ENCODE results near the gene ECEL1.
A peak's percentile ranks its signal among the peaks of the same experiment; 100 is the strongest.
"Not testable (repeated sequence)": the region's sequence is repeated elsewhere in the genome, so short reads cannot be mapped to it uniquely, and the experiment has no call there.

ECEL1 gene, protein sequence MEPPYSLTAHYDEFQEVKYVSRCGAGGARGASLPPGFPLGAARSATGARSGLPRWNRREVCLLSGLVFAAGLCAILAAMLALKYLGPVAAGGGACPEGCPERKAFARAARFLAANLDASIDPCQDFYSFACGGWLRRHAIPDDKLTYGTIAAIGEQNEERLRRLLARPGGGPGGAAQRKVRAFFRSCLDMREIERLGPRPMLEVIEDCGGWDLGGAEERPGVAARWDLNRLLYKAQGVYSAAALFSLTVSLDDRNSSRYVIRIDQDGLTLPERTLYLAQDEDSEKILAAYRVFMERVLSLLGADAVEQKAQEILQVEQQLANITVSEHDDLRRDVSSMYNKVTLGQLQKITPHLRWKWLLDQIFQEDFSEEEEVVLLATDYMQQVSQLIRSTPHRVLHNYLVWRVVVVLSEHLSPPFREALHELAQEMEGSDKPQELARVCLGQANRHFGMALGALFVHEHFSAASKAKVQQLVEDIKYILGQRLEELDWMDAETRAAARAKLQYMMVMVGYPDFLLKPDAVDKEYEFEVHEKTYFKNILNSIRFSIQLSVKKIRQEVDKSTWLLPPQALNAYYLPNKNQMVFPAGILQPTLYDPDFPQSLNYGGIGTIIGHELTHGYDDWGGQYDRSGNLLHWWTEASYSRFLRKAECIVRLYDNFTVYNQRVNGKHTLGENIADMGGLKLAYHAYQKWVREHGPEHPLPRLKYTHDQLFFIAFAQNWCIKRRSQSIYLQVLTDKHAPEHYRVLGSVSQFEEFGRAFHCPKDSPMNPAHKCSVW

DNA sequence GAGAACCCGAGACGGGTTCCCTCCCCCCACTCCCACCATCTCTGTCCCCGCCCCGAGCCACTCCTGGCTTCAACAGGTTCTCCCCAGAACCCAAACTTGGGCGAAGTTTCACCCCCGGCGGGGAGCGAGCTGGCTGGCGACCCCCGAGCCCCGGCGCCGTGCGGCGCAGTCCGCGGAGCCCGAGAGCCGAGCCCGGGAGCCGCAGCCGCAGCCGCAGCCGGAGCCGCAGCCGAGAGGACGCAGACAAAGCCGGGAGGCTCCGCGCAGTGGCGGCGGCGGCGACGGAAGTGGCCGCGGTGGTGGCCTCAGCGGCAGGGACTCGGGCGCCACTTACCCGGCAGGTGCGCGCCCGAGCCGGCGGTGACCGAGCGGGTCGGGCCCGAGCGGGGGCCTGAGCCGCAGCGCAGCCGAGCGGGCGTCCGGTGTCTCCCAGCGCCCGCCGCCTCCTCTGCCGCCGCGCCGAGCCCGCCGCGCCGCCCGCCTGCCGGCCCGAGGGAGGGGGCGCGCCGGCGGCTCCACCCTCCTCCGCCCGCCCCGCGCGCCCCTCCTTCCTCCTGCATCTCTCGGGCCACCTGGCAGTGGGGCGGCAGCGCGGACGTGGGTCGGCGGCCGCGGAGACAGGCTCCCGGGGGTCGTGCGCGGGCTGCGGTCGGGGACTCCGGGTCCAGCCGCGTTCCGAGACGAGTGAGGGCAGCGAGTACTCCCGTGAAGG lies at the start of gene ECEL1:
Gene ECEL1, minus strand, starts transcription at position 450 of the 712 bp plus-strand sequence. CDS start 1,181 bp downstream, outside the sequence.
- DNase-seq: peak; percentile 63

DNA sequence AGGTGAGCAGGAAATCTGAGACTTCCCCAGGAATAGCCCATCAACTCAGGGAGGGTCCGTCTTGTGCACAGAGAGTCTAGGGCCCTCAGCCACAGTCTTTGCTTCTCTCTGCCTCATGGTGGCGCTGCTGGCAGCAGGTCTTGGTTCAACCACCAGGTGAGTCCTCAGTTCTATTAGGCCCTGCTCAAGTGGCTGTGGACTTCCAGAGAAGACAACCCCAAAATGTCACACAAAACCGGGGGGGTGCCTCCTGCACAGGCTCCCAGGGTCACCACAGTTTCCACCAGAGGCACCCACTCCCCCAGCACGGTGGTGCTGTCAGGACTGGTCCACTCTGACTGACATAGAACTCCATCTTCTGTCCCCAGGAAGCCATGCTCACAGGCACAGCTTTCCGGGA lies 49.4 kb upstream of the ECEL1 start:
- no peak for DNase-seq

DNA sequence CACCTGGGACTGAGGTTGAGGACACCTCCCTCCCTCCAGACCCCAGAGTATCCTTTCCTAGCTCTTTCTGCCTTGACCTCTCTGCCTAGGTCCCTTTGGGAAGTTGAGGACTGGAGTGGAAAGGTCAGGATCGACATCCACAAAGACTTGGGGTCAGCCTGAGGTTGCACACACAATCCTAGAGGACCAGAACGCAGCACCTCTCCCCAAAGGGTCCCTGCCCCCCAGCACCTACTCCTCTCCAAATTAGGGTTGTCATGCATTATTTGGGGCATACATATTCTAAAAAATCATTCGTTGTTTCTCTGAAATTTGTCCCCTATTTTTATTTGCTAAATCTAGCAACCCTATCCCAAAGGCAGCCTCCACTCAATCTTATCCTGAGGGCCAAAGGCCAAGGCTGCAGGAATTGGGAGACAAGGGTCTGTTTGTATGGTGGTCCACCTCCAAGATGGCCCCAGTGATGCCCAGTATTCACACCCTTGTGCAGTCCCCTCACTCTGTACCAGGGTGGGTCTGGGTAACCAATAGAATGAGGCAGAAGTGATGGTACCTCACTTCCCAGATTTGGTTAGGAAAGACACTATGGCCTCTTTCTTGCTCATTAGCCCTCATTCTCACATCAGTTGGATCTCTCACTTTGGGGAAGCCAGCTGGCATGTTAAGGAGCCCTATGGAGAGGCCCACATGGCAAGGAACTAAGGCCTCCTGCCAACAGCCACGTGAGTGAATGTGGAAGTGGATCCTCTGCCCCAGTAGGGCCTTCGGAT lies 48.3 kb upstream of the ECEL1 start:
- no peak for DNase-seq

DNA sequence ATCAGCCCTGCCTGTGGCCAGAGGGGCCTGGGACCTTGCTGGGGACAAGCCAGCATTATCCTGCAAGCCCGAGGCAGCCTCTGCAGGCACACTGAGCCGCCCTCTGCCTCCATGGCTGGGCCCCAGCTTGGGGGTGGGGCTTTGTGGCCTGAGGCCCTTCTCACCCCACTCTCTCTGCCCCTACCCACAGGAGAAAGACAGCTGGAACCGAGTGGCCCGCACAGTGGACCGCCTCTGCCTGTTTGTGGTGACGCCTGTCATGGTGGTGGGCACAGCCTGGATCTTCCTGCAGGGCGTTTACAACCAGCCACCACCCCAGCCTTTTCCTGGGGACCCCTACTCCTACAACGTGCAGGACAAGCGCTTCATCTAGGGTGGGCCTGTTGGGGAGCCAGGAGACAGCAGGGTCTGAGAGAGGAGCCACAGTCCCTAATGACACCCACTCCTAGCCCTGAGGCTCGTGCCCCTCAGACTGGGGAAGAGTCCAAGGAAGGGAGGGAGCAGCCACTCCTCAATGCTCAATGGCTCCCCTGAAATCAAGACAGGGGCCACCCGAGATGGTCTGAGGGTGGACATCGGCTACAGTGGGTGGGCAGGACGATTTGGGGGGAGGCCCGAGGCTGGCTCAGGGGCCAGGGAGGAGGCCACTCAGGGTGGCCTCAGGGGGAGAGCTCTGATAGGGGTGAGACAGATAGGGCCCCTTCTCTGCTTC lies 47.5 kb upstream of the ECEL1 start:
- no peak for DNase-seq

DNA sequence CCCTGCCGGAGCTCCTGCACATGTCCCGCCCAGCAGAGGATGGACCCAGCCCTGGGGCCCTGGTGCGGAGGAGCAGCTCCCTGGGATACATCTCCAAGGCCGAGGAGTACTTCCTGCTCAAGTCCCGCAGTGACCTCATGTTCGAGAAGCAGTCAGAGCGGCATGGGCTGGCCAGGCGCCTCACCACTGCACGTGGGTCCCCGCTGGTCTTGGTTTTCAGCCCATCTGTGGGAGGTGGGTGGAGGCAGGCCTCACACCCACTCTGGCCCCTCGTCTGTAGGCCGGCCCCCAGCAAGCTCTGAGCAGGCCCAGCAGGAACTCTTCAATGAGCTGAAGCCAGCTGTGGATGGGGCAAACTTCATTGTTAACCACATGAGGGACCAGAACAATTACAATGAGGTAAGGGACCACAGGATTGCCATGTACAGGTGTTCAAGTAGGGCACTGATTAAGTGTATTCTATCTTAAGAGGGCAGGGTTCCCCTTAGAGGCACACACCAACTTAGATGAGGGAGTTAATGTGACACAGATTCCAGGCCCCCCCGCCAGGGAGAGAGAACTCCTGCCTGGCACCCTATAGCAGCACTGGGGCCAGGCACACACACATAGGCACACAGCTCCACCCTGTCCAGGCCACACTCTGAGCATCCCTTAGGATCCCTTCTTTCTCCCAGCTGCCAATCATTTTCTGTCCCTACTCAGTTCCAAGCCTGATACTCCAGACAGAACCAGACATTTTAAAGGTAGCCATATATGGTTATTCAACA lies 46.5 kb upstream of the ECEL1 start:
- DNase-seq: no peak

DNA sequence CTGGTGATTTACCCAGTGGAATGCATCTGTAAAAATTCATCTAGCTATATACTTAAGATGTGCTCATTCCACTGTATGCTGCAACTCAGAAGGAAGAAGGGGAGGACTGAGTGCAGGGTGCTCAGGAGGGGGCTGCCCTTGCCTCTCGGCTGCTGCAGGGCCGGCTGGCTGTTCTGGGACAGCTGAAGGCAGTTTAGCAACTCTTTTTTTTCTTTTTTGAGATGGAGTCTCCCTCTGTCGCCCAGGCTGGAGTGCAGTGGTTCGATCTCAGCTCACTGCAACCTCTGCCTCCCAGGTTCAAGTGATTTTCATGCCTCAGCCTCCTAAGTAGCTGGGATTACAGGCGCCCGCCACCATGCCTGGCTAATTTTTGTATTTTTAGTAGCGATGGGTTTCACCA lies 45.2 kb upstream of the ECEL1 start:
- not testable (repeated sequence) for DNase-seq

DNA sequence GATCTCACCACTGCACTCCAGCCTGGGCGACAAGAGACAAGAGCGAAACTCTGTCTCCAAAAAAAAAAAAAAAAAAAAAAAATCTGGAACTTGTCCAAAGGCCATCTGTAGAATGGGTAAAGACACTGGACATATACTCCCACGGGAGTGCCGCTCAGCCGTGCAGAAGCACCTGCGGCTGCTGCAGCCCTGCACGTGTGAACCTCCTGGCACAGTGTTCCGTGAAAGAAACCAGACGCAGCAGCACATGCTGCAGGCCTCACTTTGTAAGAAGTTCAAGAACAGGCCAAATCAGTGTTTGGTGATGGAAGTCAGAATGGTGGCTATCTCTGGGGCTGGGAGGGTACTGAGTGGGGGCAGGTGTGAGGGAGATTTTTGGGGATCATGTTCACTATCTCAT lies 44.8 kb upstream of the ECEL1 start:
- no peak for DNase-seq

DNA sequence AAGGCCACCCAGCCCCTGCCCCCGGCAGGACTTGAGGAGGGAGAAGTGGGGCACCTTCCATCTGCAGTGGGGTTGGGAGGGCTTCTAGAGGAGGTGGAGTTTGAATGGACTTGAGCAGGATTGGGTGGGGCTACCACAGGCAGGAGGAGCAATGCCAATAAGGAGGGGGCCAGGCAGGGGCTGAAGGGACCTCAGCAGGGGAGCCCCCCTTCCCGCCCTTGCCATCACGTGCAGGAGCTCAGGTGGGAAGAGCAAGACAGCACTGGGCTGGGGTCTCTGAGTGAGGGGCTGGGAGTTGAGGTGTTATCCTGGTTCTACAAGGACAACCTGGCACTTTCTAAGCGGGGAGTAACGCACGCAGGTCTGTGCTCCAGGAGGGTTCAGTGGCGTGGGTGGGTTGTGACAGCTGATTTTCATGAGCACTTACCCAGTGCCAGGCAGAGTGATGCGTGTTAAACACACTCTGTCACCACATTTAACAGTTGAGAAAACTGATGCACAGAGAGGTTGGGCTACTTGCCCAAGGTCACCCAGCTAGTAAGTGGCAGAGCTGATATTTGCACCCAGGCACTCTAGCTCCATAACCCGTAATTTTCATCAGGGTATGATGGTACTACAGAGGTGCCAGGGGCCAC lies 43.1 kb upstream of the ECEL1 start:
- no peak for DNase-seq

DNA sequence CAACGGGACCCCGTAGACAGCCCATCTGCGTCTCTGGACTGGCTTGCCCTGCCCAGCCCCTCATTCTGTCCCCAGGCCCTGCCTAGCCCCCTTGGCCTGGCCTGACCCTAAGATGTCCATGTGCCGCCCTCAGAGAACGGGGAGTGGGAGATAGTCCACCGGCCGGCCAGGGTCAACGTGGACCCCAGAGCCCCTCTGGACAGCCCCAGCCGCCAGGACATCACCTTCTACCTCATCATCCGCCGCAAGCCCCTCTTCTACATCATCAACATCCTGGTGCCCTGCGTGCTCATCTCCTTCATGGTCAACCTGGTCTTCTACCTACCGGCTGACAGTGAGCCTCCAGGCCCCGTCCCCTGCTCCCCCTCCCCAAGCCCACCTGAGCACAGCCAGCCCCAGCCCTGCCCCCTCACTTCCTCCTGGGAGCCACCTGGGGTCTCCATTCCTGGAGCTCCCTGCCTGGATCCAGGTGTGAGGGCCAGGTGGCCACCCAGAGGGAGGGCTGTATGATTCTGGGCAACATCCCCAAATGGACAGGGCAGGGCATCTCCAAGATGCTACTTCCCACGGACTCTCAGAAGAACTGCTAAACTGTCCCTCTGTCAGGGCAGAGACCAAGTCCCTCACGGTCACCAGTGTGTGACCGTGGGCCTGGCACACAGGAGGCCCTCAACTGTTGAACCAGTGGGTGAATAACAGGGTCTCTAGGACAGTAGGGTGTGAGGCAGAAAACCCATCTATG lies 42.3 kb upstream of the ECEL1 start:
- DNase-seq: no peak

DNA sequence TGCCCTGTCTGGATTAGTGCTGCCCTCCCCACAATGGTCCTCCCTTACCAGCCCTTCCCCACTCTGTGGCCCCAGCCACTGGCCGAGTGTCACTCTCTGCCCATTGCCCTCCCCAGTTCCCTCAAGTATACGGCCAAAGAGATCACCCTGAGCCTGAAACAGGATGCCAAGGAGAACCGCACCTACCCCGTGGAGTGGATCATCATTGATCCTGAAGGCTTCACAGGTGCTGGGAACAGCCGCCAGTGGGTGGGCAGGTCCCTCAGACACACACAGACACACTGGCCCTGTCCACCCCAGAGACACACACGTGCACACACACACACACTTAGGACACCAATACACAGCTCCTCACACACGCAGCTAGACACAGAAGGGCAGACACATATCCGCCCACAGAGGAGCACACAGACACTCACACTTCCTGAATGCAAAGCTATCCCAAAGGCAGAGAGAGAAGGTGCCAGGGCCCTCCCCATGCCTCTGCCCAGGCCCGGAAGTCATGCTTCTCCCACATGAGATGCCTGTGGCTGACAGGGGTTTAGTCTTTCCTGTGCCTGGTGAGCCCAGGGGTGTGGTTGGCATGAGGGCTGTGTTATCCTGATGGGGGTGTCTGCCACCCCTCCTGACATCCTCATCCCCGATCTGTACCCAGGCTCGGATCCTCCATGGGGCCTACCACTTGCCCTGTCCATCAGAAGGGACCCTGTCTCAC lies 41.3 kb upstream of the ECEL1 start:
- DNase-seq: no peak

DNA sequence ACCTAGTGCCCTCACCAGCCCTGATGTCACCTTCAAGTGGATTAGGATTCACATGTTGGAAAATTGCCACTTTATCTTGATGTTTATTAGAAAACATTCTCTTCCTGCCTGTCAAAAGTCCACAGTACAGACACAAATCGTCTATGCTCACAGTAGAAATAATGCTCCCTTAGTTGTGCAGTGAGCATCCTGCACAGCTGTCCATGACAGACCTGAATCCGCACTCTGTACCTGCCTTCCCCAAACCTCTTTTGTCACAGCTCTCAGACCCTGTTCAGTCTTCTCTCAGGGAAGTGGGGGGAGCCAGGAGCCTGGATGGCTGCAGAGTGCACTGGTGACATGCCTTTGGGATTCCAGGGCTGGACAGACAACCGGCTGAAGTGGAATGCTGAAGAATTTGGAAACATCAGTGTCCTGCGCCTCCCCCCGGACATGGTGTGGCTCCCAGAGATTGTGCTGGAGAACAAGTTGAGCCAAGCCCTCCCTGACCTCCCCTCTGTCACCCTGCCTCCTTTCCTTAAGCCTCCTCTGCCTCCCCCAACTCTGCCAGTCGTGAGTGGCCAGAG lies 40.4 kb upstream of the ECEL1 start:
- DNase-seq: no peak

DNA sequence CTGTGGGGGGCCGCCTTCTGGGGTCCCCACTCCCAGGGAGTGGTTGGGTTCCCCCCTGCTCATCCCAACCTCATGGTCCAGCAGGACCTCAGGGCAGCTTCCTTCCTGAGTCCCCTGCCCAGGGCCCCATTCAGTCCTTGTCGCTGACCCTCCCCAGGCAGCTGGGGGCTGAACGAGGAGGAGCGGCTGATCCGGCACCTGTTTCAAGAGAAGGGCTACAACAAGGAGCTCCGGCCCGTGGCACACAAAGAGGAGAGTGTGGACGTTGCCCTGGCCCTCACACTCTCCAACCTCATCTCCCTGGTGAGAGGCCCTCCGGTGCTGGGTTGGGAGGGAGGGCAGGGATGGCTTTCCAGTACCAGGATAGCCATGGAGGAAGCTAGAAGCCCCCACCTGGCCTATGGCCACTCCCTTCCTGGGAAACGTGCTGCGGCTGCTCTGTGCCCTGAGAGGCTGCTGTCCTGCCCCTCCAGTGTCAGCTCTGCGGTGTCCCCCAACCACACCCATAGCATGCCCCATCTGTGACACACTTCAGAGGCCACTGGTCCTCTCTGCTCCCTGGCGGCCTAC lies 38.8 kb upstream of the ECEL1 start:
- DNase-seq: no peak

DNA sequence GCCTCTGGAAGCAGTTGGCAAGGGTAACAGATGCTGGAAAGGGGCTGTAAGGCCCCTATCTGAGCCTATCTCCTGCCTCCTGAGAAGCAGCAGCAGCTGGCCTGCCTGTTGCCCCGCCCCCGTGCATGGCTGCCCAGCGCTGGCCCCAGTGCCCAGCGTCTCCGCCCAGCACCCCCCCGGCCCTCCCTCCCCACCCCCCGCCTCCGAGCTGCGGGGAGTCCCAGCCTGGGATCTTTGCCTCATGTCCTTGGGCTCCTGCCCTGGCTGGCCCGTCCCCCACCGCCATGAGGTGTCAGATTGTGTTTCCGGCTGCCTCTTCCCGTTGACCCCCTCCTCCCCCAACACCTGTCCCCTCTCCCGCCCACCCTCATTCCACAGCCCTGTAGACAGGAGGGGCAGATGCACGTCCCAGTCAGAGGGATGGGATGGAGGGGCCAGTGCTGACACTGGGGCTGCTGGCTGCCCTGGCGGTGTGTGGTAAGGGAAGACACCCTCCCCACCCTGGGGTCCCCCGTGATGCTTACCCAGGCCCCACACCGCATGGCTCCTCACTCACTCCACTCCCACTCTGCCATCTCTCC lies 38.2 kb upstream of the ECEL1 start, which contains the start of gene CHRND:
Gene CHRND, plus strand, starts transcription at position 370 of the 581 bp plus-strand sequence. Its CDS starts 56 bp downstream, at position 426.
- peak; percentile 76 for DNase-seq

DNA sequence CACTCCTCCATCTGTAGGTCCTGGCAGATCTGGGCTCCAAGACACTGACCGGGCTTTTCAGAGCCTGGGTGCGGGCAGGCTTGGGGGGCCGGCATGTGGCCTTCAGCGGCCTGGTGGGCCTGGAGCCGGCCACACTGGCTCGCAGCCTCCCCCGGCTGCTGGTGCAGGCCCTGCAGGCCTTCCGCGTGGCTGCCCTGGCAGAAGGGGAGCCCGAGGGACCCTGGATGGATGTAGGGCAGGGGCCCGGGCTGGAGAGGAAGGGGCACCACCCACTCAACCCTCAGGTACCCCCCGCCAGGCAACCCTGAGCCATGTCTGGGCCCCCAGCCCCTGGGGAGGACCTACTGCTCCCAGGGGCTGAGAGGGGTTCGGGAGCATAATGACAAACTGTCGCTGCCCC lies 37.6 kb upstream of the ECEL1 start:
- DNase-seq: no peak

DNA sequence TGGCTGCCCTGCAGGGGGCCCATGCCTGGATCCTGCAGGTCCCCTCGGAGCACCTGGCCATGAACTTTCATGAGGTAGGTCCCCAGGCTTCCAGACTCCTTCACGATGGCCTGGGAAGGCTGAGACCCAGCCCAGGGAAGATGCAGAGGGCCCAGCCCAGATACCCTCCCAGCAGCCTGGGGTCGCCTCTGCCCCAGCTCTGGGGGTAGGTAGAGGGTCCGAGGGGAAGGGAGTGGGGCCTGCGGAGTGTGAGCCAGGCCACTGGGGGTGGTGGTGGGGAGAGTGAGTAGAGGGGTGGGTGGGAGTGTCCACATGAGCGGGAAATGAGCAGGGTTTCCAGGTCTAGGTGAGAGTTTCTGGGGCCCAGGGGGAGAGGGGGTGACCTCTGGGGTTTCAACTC lies 37.1 kb upstream of the ECEL1 start:
- DNase-seq: no peak

DNA sequence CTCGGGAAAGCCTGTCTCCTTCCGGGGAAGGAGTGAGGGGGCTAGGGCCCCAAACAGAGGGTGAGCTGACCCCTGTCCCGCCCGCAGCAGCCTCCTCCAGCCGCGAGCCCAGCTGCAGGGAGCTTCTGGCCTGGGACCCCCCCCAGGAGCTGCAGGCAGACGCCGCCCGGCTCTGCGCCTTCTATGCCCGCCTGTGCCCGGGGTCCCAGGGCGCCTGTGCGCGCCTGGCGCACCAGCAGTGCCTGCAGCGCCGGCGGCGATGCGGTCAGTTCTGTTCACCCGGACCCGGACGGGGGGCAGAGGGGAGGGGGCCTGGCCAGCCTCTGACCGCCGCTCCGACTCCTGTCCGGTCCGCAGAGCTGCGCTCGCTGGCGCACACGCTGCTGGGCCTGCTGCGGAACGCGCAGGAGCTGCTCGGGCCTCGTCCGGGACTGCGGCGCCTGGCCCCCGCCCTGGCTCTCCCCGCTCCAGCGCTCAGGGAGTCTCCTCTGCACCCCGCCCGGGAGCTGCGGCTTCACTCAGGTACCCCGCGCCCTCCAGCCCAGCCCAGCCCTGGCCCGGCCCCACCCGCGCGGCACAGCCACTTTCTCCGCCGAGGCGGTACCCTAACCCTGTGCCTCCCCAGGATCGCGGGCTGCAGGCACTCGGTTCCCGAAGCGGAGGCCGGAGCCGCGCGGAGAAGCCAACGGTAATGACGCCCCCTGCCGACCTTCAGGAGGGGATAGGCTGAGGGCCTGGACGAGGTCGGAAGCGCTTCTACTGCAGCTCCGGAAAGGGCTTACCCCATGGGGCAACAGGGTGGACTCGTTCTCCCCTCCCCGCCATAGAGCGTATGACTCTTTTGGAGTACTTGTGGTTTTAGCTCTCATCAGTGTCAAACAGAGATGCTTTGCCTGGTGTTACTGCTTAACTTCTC lies 36.3 kb upstream of the ECEL1 start:
- DNase-seq: peak; percentile 87

DNA sequence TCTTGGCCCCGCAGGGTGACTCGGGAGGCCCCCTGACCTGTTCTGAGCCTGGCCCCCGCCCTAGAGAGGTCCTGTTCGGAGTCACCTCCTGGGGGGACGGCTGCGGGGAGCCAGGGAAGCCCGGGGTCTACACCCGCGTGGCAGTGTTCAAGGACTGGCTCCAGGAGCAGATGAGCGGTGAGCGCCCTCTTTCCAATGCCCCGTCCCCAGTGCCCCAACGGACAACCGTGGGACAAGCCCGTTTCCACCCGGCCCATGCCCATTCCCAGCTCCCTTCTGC lies 35.7 kb upstream of the ECEL1 start:
- no peak for DNase-seq
